Activated T-helper 1 cell treated with Interleukin-2 at 50 U/mL for 16 hours (primary cell): ENCODE data around the gene SLC25A25.

ENCODE experiments used
- DNase-seq: peaks from one replicate; pipeline ENCODE4 v3.0.0-alpha.2; 2020; ENCODE audit warnings: low read depth

SLC25A25 gene

DNA sequence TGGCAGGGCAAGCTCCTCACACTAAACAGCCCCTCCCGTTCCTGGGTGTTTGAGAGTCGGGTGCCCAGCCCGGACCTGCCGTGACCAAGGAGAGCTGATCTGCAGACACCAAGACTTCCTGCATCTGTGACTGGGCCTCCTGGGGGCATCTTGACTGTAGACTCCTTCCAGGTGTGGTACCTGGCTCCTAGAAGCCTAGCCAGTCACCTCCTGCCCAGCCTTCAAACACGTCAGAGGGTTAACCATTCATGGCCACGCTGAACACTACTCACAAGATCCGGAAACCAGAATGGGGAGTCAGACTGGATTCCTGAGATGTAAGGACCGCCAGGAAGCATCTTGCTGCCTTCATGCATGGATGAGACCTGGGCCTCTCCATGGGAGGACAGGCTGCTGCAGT is 77.5 kb downstream of the SLC25A25 start:
- no peak for DNase-seq

- no peak for DNase-seq
These were observed 77.9 kb downstream of the SLC25A25 start for GRCh38 chr9:128145951-128146351.

DNA sequence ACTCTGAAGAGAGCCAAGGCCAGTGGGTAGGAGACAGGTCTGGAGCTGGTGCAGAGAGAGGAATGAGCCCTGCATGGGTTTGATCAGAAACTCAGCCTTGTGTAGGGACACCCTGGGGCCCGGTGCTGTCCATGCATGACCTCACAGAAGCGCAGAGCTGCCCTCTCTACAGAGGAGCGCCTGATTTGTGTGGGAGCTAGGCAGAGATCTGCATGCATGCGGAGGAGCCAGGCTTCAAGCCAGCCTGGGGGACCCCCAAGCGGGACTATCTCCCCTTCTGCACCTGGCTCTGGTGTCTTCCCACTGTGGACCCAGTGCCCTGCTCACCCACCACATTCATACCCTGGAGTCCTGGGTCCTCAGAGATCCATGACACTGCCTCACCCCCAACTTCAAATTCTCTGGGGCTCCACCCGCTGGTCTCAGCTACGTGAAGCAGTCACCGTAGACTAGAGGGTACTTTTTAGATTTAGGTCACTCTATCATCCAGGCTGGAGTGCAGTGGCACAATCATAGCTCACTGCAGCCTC is 78.6 kb downstream of the SLC25A25 start:
- no peak for DNase-seq

GRCh38 chr9:128148509-128149000 is 80.5 kb downstream of the SLC25A25 start:
- no peak for DNase-seq

DNA sequence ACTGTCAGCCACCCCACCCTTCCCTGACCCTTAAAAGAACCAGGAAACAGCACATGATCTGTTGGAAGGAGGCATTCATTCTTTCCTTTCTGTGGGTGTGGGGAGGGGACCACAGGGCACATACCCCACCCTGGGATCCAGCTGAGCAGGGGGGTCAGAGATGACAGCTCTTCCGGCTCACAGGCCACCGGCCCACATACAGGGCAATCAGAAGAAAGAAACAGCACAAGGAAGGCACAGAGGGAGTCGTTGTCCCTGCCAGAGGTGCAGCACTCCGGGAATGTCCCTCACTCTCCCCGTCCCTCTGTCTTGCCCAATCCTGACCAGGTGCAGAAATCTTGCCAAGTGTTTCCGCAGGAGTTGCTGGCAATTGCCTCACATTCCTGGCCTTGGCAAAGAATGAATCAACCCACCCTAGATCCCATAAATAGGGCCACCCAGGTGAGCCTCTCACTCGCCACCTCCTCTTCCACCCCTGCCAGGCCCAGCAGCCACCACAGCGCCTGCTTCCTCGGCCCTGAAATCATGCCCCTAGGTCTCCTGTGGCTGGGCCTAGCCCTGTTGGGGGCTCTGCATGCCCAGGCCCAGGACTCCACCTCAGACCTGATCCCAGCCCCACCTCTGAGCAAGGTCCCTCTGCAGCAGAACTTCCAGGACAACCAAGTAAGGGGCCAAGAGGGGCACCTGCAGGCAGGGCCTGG is 81.1 kb downstream of the SLC25A25 start, which contains the start of gene LCN2:
Gene LCN2 (plus strand): TSS at position 453 of the 701 bp plus-strand sequence. CDS start 73 bp downstream, at position 526.
- DNase-seq, result no peak

DNA sequence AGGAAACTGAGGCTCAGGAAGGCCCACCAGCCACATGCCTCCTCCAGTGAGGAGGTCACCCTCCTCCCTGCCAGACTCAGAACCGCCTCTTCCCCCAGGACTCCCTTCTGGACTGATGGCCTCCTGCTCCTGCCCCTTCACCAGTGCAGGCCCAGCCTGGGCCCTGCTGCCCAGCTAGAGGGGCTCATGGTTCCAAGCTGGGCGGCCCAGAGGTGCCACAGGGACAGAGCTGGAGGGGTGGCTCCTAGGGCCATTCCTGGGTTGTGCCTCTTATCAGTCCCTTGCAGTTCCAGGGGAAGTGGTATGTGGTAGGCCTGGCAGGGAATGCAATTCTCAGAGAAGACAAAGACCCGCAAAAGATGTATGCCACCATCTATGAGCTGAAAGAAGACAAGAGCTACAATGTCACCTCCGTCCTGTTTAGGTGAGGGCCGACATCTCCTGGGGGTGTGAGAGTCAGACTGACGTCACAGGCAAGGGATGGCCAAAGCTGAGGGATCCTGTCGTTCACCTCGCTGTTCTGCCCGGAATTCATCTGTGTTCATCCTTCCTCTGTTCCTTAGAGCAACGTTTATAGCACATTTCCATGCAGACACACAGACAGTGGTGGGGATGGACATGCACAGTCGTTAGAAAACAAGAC is 82.0 kb downstream of the SLC25A25 start:
- no peak for DNase-seq

DNA sequence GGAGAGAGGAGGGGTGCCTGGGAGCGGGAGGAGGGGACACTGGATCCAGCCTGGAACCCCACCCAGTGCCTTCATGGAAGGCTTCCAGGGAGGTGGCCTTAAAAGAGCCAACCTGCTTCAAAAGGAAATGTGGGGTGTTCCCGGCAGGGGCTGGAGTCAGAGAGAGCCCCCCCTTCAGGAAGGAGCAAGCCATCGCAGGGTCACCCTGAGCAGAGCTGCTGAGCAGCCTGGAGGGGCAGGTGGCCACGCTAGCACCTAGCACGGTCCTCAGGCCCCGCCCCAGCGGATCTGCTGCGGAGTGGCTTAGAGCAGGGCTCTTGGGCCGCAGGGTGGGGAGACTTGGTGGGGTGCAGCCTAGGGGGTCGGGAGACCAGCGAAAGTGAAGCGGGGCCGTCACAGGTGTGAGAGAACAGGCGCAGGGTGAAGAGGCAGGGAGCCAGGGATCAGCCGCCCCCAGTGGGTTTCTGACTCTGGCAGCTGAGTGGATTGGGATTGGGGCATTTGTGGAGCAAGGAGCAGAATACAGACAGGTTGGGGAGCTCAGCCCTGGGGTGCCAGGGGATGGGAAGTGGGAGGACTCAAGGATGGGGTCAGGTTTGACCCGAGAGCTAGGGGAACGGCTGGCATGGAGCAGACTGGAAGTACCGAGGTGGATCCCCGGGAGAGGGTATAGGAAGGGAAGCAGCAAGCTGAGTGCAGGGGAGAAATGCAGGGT is 82.7 kb downstream of the SLC25A25 start:
- DNase-seq, result no peak

GRCh38 chr9:128151309-128152132 is 83.5 kb downstream of the SLC25A25 start:
- no peak for DNase-seq

- no peak for DNase-seq
These were observed 84.4 kb downstream of the SLC25A25 start for GRCh38 chr9:128152133-128153059.

DNA sequence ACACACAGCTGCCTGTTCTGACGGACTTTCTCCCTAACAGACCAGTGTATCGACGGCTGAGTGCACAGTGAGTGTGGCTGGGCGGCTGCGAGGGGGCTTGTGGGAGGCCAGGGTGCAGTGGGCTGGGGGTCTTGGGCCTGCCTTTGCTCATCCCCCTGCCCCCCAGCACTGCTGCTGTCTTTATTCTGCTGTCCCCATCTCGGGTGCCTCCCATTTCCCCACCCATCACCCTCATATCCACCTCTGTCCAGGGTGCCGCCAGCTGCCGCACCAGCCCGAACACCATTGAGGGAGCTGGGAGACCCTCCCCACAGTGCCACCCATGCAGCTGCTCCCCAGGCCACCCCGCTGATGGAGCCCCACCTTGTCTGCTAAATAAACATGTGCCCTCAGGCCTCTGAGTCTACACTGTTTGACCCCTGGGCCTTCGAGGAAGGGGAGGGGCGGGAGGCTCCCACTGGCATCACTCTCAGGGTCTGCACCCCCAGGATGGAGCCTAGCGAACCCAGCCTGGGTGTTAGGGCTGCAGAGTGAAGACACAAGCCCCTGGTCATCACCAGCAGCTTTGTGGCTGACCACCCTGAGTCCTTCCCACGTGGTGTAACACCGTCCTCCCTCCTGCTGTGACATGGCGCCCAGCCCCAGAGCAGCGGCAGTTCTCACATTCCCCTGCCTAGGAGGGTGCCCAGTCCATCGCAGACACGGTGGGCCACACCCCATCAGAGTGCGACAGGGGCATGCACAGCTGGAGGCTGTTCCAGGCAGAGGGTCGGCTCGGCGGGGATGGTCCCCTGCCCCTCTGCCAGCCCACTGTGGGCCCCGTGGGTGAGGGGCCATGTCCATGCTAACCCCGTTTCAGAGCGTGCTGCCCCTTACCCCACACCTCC is 85.3 kb downstream of the SLC25A25 start:
- DNase-seq, result no peak

DNA sequence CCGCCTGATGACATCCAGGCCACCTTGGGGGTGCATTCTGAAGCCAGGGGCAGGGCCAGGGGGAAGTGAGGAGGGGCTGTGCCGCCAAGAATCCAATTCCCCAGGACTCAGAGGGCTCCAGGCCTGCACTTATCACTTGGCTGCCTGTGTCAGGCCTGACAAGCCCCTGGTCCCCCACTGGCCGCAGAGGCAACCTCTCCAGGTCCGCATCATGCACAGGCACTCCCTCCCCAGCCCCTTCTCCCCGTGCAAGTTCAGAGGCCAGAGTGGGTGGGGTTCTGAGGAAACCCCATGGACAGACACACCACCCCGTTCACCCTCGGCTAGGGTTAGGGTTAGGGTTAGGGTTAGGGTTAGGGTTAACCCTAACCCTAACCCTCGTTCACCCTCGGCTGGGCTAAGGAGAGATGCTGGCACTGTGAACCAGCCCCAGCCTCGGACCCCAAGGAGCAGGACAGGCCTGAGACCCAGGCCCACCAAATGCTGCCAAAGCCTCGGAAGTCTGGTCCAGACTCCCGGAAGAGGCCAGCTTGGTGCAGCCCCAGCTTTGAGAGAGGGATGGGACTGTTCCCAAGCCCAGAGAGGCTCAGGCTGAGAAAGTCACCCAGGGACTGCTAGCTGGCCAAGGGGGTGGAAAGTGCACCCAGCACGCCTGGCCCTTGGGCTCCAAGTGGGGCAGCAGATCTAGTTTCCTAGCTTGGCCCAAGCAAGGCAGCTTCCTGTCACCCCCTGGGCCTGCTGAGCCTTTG is 86.1 kb downstream of the SLC25A25 start:
- DNase-seq, result no peak

DNA sequence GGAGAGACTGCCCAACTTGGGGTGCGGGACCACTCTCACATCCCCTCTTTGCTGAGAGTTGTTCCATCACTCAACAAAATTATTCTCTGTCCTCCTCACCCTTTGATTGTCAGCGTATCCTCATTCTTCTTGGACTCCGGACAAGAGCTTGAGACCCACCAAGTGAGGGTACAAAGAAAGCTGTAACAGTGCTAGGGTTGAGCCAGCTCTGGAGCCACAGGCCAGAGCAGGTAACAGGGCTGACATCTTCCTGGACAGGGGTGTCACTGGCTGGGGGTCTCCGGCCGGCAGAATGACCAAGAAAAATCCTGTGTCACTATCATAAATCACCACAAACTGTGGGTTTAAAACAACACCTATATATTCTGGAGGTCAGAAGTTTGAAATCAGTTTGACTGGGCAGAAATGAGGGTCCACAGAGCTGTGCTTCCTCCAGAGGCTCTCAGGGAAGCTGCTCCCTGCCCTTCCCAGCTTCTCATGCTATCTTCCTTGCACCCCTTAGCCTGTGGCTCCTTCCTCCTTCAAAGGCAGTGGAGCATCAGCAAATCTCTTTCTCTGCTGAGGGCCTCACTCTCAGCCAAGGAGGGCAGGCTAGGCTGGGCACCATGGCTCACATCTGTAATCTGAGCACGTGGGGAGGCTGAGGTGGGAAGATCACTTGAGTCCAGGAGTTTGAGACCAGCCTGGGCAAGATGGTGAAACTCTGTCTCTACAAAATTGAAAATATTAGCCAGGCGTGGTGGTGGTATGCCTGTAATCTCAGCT is 87.9 kb downstream of the SLC25A25 start:
- DNase-seq, result no peak
